Activated gamma-delta T cell (primary cell): ENCODE data around the gene ALDH2.
"Not testable (repeated sequence)": the region's sequence is repeated elsewhere in the genome, so short reads cannot be mapped to it uniquely, and the experiment has no call there.

ENCODE experiments used
- DNase-seq: peaks from one replicate; lab custom pipeline; 2025; lab: John Stamatoyannopoulos, UW

ALDH2 gene

GRCh38 chr12:111759271-111759670, 7.5 kb upstream of the ALDH2 start:
- no peak for DNase-seq

GRCh38 chr12:111759991-111760390, 6.7 kb upstream of the ALDH2 start:
- no peak for DNase-seq

GRCh38 chr12:111761099-111761498, 5.6 kb upstream of the ALDH2 start:
- DNase-seq: no peak

GRCh38 chr12:111761706-111762105, 5.0 kb upstream of the ALDH2 start:
- no peak for DNase-seq

- DNase-seq: not testable (repeated sequence)
Observed at GRCh38 chr12:111763552-111763951, 3.2 kb upstream of the ALDH2 start.

- no peak for DNase-seq
Observed at GRCh38 chr12:111764120-111764821, 2.5 kb upstream of the ALDH2 start.

- DNase-seq: no peak
Observed at GRCh38 chr12:111767362-111768158, 827 bp downstream of the ALDH2 start.

- DNase-seq: no peak
Observed at GRCh38 chr12:111768159-111768895, 1.6 kb downstream of the ALDH2 start.

GRCh38 chr12:111769599-111769998, 2.9 kb downstream of the ALDH2 start:
- DNase-seq: no peak

GRCh38 chr12:111773801-111774551, 7.2 kb downstream of the ALDH2 start:
- no peak for DNase-seq

- no peak for DNase-seq
Observed at GRCh38 chr12:111775205-111776193, 8.8 kb downstream of the ALDH2 start.

- no peak for DNase-seq
Observed at GRCh38 chr12:111776836-111777344, 10.2 kb downstream of the ALDH2 start.

GRCh38 chr12:111777345-111778045, 10.8 kb downstream of the ALDH2 start:
- DNase-seq: no peak

- no peak for DNase-seq
Observed at GRCh38 chr12:111780166-111780565, 13.4 kb downstream of the ALDH2 start.

- DNase-seq: no peak
Observed at GRCh38 chr12:111780615-111781014, 13.9 kb downstream of the ALDH2 start.

- DNase-seq: no peak
Observed at GRCh38 chr12:111781085-111781658, 14.4 kb downstream of the ALDH2 start.

- DNase-seq: no peak
Observed at GRCh38 chr12:111783046-111783445, 16.3 kb downstream of the ALDH2 start.

- no peak for DNase-seq
Observed at GRCh38 chr12:111784953-111785352, 18.2 kb downstream of the ALDH2 start.

- DNase-seq: no peak
Observed at GRCh38 chr12:111785651-111786050, 18.9 kb downstream of the ALDH2 start.
